HCT116 (cell line): Measurements from ENCODE around the gene EYA4. TPM values are rescaled to one million over a fixed set of nuclear protein-coding genes. Genes with fewer than 3 reads are reported as not detected.

ENCODE experiments used
- ATAC-seq: fragments of 200-7000 bp; cut with Tn5 transposase; 2 replicates; pipeline ENCODE4 v1.9.1; 2020; ENCODE audit warnings: mild to moderate bottlenecking, moderate library complexity
- BruUV-seq: library from RNA; stranded (reverse); fragments of 400-500 nt; replicated peaks from 2 replicates; lab custom pipeline; 2021; lab: Mats Ljungman, UMichigan
- CTCF ChIA-PET: fragments of 300-600 bp; sonication (Branson Sonifier 250); formaldehyde crosslinking; loops from one replicate; lab custom pipeline; 2021; ENCODE audit warnings: antibody characterized with exemption; lab: Charles Lee
- POLR2A ChIA-PET: fragments of 300-600, 350-600 bp; sonication (Branson Sonifier 250); formaldehyde crosslinking; loops from one replicate; lab custom pipeline; 2021; ENCODE audit warnings: antibody characterized with exemption; lab: Charles Lee
- RAD21 ChIA-PET, 2 experiments: fragments of 300-600 bp; sonication (Branson Sonifier 250); formaldehyde crosslinking; loops; one replicate each; lab custom pipeline; 2023; ENCODE audit warnings: low total read pairs in 2 of 2; ENCODE audit not compliant: uncharacterized antibody in 2 of 2, unreplicated experiment in 2 of 2, low non-redundant PET in 1 of 2; lab: Charles Lee
- DNase-seq: peaks from one replicate; pipeline ENCODE4 v3.0.0-alpha.2; 2010; ENCODE audit warnings: low read depth, low spot score
- H2AFZ ChIP-seq: fragments of 200-600 bp; shearing (Covaris generic), sonication (generic); 2 replicates; pipeline ENCODE4 v1.6.1; 2017; ENCODE audit warnings: low read depth, mixed run types, mixed read lengths, antibody characterized with exemption, low read length; ENCODE audit not compliant: poor library complexity, severe bottlenecking
- H3K27ac ChIP-seq: 2 replicates; pipeline ENCODE4 v1.5.1; 2012; ENCODE audit warnings: low read depth, low read length
- H3K27me3 ChIP-seq: fragments of 200-600 bp; sonication (generic); 2 replicates; pipeline ENCODE4 v1.6.1; 2016; ENCODE audit warnings: mixed run types, low read length, mixed read lengths; ENCODE audit not compliant: insufficient read depth
- H3K36me3 ChIP-seq, 2 experiments: fragments of 200-500 bp in 1 of 2; fragments of 200-600 bp in 1 of 2; sonication (Bioruptor generic) in 1 of 2; sonication (generic) in 1 of 2; 2 replicates each; pipeline versions ENCODE4 v1.5.1 to v1.6.1; 2014 to 2016; ENCODE audit warnings: low read length in 2 of 2, inconsistent platforms in 1 of 2, mixed read lengths in 1 of 2, mixed run types in 1 of 2; ENCODE audit not compliant: insufficient read depth in 2 of 2, control insufficient read depth in 1 of 2
- H3K4me1 ChIP-seq, 2 experiments: fragments of 200-600 bp in 1 of 2; sonication (generic) in 1 of 2; 2 replicates each; pipeline versions ENCODE4 v1.5.1 to v1.6.1; 2012 to 2017; ENCODE audit warnings: low read length in 2 of 2, inconsistent platforms in 1 of 2, mild to moderate bottlenecking in 1 of 2, mixed read lengths in 1 of 2, mixed run types in 1 of 2, moderate library complexity in 1 of 2; ENCODE audit not compliant: insufficient read depth in 2 of 2, control insufficient read depth in 1 of 2
- H3K4me2 ChIP-seq: fragments of 200-600 bp; sonication (generic); 2 replicates; pipeline ENCODE4 v1.6.1; 2017; ENCODE audit warnings: mixed run types, low read length, mixed read lengths
- H3K4me3 ChIP-seq, 2 experiments: fragments of 200-600 bp in 1 of 2; sonication (generic) in 1 of 2; replicated peaks in 1 of 2; 2 replicates each; pipeline ENCODE4 v1.5.1; 2011 to 2016; ENCODE audit warnings: low read length in 2 of 2, control low read depth in 1 of 2, low read depth in 1 of 2, mild to moderate bottlenecking in 1 of 2, mixed read lengths in 1 of 2, mixed run types in 1 of 2
- H3K79me2 ChIP-seq: fragments of 200-600 bp; sonication (generic); 2 replicates; pipeline ENCODE4 v1.6.1; 2017; ENCODE audit warnings: mild to moderate bottlenecking, mixed run types, low read length, moderate library complexity, mixed read lengths; ENCODE audit not compliant: insufficient read depth
- H3K9ac ChIP-seq: fragments of 200-600 bp; sonication (generic); 2 replicates; pipeline ENCODE4 v1.6.1; 2016; ENCODE audit warnings: low read length, mixed read lengths
- H3K9me2 ChIP-seq: fragments of 200-600 bp; sonication (generic), shearing (Covaris generic); 2 replicates; pipeline ENCODE4 v1.6.1; 2017; ENCODE audit warnings: mixed run types, mild to moderate bottlenecking, moderate library complexity; ENCODE audit not compliant: insufficient read depth
- H3K9me3 ChIP-seq, 2 experiments: fragments of 200-500 bp in 1 of 2; fragments of 200-600 bp in 1 of 2; sonication (Bioruptor generic) in 1 of 2; sonication (generic) in 1 of 2; 2 replicates each; pipeline ENCODE4 v1.6.1; 2014 to 2017; ENCODE audit warnings: low read length in 2 of 2, mixed read lengths in 2 of 2, inconsistent platforms in 1 of 2, low read depth in 1 of 2, mild to moderate bottlenecking in 1 of 2, mixed run types in 1 of 2, moderate library complexity in 1 of 2; ENCODE audit not compliant: control insufficient read depth in 1 of 2, insufficient read depth in 1 of 2
- H4K20me1 ChIP-seq: fragments of 200-600 bp; sonication (generic), shearing (Covaris generic); 2 replicates; pipeline ENCODE4 v1.6.1; 2017; ENCODE audit warnings: mixed run types, mild to moderate bottlenecking, moderate library complexity; ENCODE audit not compliant: insufficient read depth
- EGR1 ChIP-seq: IDR thresholded peaks from 2 replicates; pipeline ENCODE4 v1.6.1; 2012; ENCODE audit warnings: low read depth
- EZH2phosphoT487 ChIP-seq: fragments of 200-600 bp; IDR thresholded peaks from 2 replicates; pipeline ENCODE4 v1.6.1; 2018; ENCODE audit warnings: antibody characterized with exemption, borderline replicate concordance
- JUND ChIP-seq: IDR thresholded peaks from 2 replicates; pipeline ENCODE4 v1.6.1; 2012
- RAD21 ChIP-seq: IDR thresholded peaks from 2 replicates; pipeline ENCODE4 v1.6.1; 2012; ENCODE audit warnings: low read depth, mild to moderate bottlenecking
- SRF ChIP-seq: IDR thresholded peaks from 2 replicates; pipeline ENCODE4 v1.6.1; 2012; ENCODE audit warnings: low read depth
- intact Hi-C: fragments of 100-400 bp; cut with micrococcal nuclease; formaldehyde crosslinking; loops from 2 replicates; pipeline ENCODE4 v1.10.0; 2022
- total RNA-seq: library from RNA; stranded (reverse); gene quantifications from one replicate; pipeline ENCODE4 v1.2.1, GENCODE V29; 2021; ENCODE audit not compliant: unreplicated experiment
- TF ChIP-seq, protein P1 (sequence below), 3 experiments: fragments of 200-600 bp in 1 of 3; sonication (generic) in 1 of 3; IDR thresholded peaks in 2 of 3; conservative IDR thresholded peaks in 1 of 3; 2 replicates each; pipeline ENCODE4 v1.5.1; 2012 to 2017; ENCODE audit warnings: low read depth in 2 of 3, low read length in 2 of 3, antibody characterized with exemption in 1 of 3, borderline replicate concordance in 1 of 3, control low read depth in 1 of 3, mild to moderate bottlenecking in 1 of 3, mixed read lengths in 1 of 3, mixed run types in 1 of 3, moderate library complexity in 1 of 3; ENCODE audit not compliant: insufficient read depth in 1 of 3
- TF ChIP-seq, protein P2 (sequence below): IDR thresholded peaks from 2 replicates; pipeline ENCODE4 v1.6.1; 2012

EYA4 gene
- total RNA-seq, 1 experiment from 2014 or later: not detected

DNA sequence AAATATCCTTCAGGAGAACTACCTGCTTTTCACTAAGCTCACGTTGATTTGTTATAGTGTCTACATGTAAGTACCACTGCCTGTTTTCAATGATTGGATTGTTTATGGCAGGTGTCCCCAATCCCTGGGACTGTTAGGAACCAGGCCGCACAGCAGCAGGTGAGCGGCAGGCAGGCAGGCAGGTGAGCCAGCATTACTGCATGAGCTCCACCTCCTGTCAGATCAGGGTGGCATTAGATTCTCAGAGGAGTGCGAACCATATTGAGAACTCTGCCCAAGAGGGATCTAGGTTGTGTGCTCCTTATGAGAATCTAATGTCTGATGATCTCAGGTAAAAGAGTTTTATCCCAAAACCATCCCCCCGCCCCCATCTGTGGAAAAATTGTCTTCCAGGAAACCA is 303.3 kb downstream of the EYA4 start (continued):
- TF ChIP-seq EZH2phosphoT487 (no peak), JUND (no peak)
- TF ChIP-seq, protein P1, sequence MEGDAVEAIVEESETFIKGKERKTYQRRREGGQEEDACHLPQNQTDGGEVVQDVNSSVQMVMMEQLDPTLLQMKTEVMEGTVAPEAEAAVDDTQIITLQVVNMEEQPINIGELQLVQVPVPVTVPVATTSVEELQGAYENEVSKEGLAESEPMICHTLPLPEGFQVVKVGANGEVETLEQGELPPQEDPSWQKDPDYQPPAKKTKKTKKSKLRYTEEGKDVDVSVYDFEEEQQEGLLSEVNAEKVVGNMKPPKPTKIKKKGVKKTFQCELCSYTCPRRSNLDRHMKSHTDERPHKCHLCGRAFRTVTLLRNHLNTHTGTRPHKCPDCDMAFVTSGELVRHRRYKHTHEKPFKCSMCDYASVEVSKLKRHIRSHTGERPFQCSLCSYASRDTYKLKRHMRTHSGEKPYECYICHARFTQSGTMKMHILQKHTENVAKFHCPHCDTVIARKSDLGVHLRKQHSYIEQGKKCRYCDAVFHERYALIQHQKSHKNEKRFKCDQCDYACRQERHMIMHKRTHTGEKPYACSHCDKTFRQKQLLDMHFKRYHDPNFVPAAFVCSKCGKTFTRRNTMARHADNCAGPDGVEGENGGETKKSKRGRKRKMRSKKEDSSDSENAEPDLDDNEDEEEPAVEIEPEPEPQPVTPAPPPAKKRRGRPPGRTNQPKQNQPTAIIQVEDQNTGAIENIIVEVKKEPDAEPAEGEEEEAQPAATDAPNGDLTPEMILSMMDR (IDR thresholded peaks at IDR 0.05 in 2 of 3, conservative IDR thresholded peaks at IDR 0.05 in 1 of 3; ENCODE audit: borderline replicate concordance in 1 of 3, insufficient read depth in 1 of 3, low read depth in 2 of 3, low read length in 2 of 3): no peak
- TF ChIP-seq, protein P2, sequence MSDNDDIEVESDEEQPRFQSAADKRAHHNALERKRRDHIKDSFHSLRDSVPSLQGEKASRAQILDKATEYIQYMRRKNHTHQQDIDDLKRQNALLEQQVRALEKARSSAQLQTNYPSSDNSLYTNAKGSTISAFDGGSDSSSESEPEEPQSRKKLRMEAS: no peak
- TF ChIP-seq, all 23 proteins: peak for 0

DNA sequence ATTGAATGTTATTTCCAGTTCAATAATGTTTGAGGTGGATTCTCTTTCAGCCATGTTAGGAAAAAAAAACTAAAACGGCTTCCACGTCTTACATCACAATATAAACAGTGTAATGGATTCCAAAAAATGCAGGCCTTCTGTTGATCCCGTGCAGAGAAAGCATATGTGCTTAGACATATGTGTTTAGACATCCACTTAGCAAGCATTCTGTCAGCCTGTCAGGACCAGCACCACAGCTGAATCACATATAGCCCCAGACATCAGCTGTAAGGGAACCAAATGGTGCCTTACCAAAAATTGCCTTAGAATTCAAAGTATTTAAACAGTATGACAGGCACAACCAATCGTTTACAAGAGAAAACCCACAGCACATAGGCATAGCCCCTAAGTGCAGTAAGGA is 304.9 kb downstream of the EYA4 start:
- H3K4me1 ChIP-seq: peaks cover 2 to 11% of the 10 kb centered on the region in 2 experiments; a peak in 1 of 4 replicates
- ATAC-seq: no peak
- H3K4me2 ChIP-seq: no peak overlapping the region
- no TSS peak for BruUV-seq
- no peak for TF ChIP-seq EGR1
- no peak for TF ChIP-seq RAD21
- TF ChIP-seq SRF: no peak
- RAD21 ChIA-PET: no interaction called here
- no peaks in the 10 kb centered on the region for H3K27me3 ChIP-seq
- H3K9me2 ChIP-seq: no peaks in the 10 kb centered on the region
- POLR2A ChIA-PET: no interaction called here
- no peak overlapping the region for H3K4me3 ChIP-seq
- no peak for DNase-seq
- no peaks in the 10 kb centered on the region for H3K79me2 ChIP-seq
- no peaks in the 10 kb centered on the region for H4K20me1 ChIP-seq
- no peak overlapping the region for H3K9ac ChIP-seq
- CTCF ChIA-PET: no interaction called here
- no peaks in the 10 kb centered on the region for H3K36me3 ChIP-seq
- H3K9me3 ChIP-seq: no peaks in the 10 kb centered on the region
- no peak overlapping the region for H2AFZ ChIP-seq
- no peak overlapping the region for H3K27ac ChIP-seq
- intact Hi-C loops: no loop called here
